GM10847 (cell line): ENCODE data around the gene GABRR3.

ENCODE experiments used
- POLR2A ChIP-seq: IDR thresholded peaks from 2 replicates; pipeline ENCODE4 v1.6.1; 2011; ENCODE audit not compliant: insufficient read length; ENCODE audit errors: extremely low read depth

GABRR3 gene

GRCh38 chr3:97974996-97975395 is 60.1 kb downstream of the GABRR3 start:
- no peak for TF ChIP-seq POLR2A

GRCh38 chr3:97972976-97973375 is 62.1 kb downstream of the GABRR3 start:
- no peak for TF ChIP-seq POLR2A

- peak; percentile 76 for TF ChIP-seq POLR2A
Measured at GRCh38 chr3:97971679-97972567, 63.2 kb downstream of the GABRR3 start, which contains the start of gene RIOX2. TSS of gene RIOX2 (minus strand) at chr3:97972431. CDS start at chr3:97967593, 4,838 bp downstream.

GRCh38 chr3:97970956-97971620 is 64.0 kb downstream of the GABRR3 start:
- TF ChIP-seq POLR2A, result no peak

GRCh38 chr3:97970156-97970555 is 65.0 kb downstream of the GABRR3 start:
- no peak for TF ChIP-seq POLR2A

GRCh38 chr3:97969541-97969940 is 65.6 kb downstream of the GABRR3 start:
- TF ChIP-seq POLR2A, result no peak

- TF ChIP-seq POLR2A, result no peak
Measured at GRCh38 chr3:97968376-97968775, 66.7 kb downstream of the GABRR3 start.

- no peak for TF ChIP-seq POLR2A
Measured at GRCh38 chr3:97967966-97968365, 67.1 kb downstream of the GABRR3 start.

GRCh38 chr3:97960993-97961766 is 73.9 kb downstream of the GABRR3 start:
- TF ChIP-seq POLR2A, result no peak

- TF ChIP-seq POLR2A, result no peak
Measured at GRCh38 chr3:97960551-97960950, 74.6 kb downstream of the GABRR3 start.

- no peak for TF ChIP-seq POLR2A
Measured at GRCh38 chr3:97959872-97960271, 75.2 kb downstream of the GABRR3 start.

GRCh38 chr3:97958796-97959195 is 76.3 kb downstream of the GABRR3 start:
- TF ChIP-seq POLR2A, result no peak

GRCh38 chr3:97958396-97958795 is 76.7 kb downstream of the GABRR3 start:
- TF ChIP-seq POLR2A, result no peak

- TF ChIP-seq POLR2A, result no peak
Measured at GRCh38 chr3:97957617-97958311, 77.4 kb downstream of the GABRR3 start.

- no peak for TF ChIP-seq POLR2A
Measured at GRCh38 chr3:97956051-97956450, 79.1 kb downstream of the GABRR3 start.

- no peak for TF ChIP-seq POLR2A
Measured at GRCh38 chr3:97954228-97954827, 80.8 kb downstream of the GABRR3 start.
